GM19467 (cell line): ENCODE results near the gene S100A2.
"Not testable (repeated sequence)": the region's sequence is repeated elsewhere in the genome, so short reads cannot be mapped to it uniquely, and the experiment has no call there.

ENCODE experiments used
- ATAC-seq: cut with Tn5 transposase; IDR thresholded peaks from one replicate; pipeline ENCODE4 v1.9.1; 2021; ENCODE audit warnings: mild to moderate bottlenecking, moderate library complexity; ENCODE audit not compliant: unreplicated experiment

Gene S100A2

GRCh38 chr1:153534226-153534924, 31.3 kb downstream of the S100A2 start:
- no peak for ATAC-seq

- no peak for ATAC-seq
Observed at GRCh38 chr1:153533689-153534201, 31.9 kb downstream of the S100A2 start.

GRCh38 chr1:153532769-153533599, 32.7 kb downstream of the S100A2 start:
- ATAC-seq = no peak

DNA sequence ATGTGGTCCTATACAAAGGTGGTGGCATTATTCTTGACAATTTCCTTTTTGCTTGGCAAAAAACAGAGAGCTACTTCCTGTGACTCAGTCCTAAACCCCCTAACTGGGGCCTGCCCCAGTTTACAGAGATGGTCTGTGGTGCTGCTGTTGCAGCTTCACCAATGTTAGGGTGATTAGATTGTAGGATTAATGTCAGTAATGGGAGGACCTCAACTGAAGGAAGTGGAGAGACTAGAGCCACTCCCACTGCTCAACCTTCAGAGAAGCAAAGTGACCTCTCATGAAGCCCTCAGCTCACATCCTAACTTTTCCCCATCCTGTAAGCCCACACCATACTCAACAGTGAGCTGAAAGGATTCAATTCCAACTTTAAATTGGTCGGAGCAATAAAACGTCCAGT, 33.5 kb downstream of the S100A2 start:
- no peak for ATAC-seq

DNA sequence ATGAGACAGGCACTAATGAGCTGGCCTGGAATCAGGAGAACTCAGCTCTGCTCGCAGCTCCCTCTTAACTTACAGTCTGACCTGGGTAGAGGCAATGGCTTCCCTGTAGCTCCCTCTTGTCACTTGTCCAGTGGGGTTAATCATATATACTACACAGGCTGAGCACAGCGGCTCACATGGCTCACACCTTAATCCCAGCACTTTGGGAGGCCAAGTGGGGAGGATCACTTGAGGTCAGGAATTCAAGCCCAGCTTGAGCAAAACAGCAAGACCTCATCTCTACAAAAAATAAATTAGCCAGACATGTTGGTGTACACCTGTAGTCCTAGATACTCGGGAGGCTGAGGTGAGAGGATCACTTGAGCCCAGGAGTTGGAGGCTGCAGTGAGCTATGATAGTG, 34.0 kb downstream of the S100A2 start:
- ATAC-seq = no peak

DNA sequence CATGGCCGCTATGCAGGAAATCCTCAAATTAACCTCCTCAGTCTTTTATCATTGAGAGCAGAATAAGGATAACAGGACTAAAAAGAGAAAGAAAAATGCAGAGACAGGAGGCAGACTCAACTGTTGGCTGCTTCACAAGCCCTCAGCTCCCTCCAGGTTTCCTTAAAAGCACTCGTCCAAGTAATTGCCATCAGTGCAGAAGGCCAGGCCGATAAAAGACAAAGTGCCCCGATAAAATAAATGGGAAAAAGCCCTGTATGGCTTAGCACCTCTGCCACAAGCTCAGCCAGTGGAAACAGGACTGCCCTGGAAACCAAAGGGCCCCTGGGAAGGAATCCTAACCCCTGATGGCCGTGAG, 38.0 kb downstream of the S100A2 start:
- ATAC-seq = no peak

- ATAC-seq = no peak
Observed at GRCh38 chr1:153527023-153527682, 38.5 kb downstream of the S100A2 start.

DNA sequence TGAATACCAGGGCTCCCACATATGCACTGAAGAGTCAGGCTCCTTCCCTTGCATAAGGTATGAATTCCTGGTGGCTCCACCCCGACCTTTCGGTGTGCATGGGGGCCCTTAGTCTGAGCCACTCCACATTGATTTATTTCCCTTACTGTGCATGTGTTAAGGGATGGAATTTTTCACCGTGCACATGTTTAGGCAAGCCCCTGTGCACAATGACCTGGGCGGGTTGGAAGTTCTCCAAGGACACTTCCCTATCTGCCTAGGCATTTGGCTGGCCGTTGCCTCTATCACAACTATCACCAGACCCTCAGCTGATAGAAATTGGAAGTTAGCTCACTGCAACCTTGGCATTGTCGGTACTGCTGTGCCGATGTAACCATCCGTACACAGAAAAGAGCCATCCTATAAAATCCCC, 39.5 kb downstream of the S100A2 start:
- ATAC-seq = no peak

- no peak for ATAC-seq
Observed at GRCh38 chr1:153525088-153525728, 40.4 kb downstream of the S100A2 start.

GRCh38 chr1:153522353-153523048, 43.1 kb downstream of the S100A2 start:
- not testable (repeated sequence) for ATAC-seq

- ATAC-seq = not testable (repeated sequence)
Observed at GRCh38 chr1:153521808-153522207, 43.8 kb downstream of the S100A2 start.

DNA sequence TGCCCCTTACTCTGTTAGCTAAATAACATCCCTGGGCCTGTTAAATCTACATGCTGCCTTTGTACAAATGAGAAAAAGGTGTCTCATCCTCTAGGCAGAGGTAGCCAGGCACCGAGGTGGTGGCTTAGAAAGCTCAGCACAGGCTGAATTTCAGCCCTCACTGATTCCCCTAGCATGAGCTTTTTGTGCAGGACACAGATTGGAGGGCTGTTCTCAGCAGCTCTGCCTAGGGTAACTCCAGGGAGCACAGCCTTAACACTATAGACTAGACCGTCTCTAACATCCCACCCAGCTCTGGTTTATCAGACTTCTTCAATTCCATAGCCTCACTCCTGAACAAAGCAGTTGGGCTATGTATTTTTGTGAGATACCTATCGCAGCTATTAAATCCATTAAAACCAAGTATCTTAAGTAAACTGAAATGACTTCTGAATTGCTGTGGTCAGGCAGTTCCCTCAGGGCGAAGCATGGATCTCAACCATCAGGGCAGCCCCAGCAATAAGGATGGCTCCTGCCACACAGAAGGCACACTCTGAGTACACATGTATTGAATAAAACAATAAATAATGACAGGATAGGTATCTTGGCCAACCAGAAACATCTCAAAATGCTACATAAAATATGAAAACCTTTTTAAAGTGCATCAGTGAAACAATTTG, 44.7 kb downstream of the S100A2 start:
- no peak for ATAC-seq

- not testable (repeated sequence) for ATAC-seq
Observed at GRCh38 chr1:153520137-153520691, 45.4 kb downstream of the S100A2 start.

GRCh38 chr1:153519242-153519641, 46.4 kb downstream of the S100A2 start:
- no peak for ATAC-seq

DNA sequence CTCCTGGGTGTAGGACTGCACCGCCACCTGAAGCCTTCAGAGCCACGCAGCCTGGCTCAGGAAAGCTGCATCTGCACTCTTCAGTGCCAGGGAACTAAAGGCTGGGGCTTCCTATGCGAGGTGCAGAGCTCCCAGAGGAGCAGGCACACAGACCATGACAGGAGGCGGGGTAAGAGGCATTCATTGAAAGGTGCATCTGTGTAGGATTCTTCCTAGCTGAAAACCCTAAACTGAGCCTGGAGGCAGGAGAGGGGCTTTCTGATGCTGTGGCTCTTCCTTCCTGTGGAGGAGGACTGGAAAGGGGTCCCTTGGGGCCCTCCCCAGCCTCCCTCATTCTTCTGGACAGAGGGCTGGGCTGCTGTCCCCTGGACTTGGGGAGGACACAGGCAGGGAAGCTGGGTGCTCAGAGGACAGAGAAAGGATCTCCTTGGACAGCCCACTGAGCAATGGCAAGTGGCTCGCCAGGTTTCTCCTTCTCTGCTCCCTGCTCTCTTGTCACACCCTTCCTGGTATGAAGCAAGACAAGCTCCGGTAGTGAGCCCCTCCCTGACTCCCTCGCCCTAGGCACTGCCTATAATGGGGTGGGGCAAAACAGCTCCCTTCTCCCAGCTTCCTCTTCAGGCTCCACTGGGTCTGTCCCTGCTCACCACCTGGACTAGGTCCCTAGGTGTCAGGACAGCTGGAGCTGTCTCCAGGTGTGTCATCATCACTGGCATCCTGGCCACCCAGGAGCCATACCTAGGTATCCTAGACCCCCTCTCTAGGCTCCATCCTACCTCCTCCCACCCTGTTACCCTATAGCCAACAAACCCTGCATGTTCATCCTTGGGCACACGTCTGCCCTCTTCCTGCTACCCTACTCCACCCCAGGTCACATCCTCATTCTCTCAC, 49.9 kb downstream of the S100A2 start:
- no peak for ATAC-seq

DNA sequence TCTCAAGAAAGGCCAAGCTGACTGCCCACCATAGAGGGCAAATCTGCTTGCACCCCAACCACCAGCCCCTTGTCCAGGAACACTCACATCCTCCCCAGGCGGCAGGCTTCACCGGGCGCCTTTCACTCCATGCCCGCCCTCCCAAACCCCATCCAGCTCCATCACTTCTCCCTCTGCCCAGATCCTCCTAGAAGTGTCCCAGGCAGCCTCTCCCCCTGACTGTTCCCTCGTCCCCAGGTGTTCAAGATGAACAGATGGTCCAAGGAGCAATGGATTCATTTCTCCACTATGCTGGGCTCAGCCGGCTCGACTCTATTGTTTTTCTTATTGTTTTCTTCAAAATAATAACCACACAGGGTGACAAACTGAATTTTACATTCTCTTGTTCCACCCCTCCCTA, 52.0 kb downstream of the S100A2 start:
- ATAC-seq = no peak

GRCh38 chr1:153513023-153513422, 52.6 kb downstream of the S100A2 start:
- ATAC-seq = no peak
